HG03097 (cell line): ENCODE data around the gene SND1.
"Not testable (repeated sequence)": the region's sequence is repeated elsewhere in the genome, so short reads cannot be mapped to it uniquely, and the experiment has no call there.

Experiments
- ATAC-seq: cut with Tn5 transposase; IDR thresholded peaks from one replicate; pipeline ENCODE4 v1.9.1; 2021; ENCODE audit not compliant: unreplicated experiment, low FRiP score

The SND1 gene

DNA sequence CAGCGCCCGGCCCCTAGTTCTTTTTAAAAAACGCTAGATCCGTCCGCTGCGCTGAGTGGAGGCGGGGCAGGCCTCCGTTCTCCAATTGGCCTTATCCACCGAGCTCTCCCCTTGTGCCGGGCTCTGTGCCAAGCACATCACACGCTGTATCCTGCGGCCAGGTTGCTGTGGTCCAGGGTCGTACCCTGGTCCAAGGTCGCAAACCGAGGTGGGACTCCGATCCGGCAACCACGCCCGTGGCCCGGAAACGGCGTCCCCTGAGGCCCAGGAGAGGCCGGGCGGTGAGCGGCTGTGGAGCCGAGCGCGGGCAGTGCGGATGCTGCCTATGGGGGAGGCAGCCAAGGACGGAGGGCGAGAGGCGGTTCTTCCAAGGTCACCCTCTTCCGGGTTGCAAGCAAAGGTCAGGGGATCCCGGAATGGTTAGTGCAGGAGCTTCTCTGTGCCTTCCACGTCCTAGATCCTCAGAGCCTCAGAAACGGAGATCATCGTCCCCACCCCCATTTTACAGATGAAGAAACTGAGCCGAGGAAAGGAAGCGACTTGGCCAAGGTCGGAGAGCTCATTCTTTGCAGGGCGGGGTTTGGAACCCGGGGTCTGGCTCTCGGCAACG lies 451.6 kb downstream of the SND1 start:
- ATAC-seq, result no peak

DNA sequence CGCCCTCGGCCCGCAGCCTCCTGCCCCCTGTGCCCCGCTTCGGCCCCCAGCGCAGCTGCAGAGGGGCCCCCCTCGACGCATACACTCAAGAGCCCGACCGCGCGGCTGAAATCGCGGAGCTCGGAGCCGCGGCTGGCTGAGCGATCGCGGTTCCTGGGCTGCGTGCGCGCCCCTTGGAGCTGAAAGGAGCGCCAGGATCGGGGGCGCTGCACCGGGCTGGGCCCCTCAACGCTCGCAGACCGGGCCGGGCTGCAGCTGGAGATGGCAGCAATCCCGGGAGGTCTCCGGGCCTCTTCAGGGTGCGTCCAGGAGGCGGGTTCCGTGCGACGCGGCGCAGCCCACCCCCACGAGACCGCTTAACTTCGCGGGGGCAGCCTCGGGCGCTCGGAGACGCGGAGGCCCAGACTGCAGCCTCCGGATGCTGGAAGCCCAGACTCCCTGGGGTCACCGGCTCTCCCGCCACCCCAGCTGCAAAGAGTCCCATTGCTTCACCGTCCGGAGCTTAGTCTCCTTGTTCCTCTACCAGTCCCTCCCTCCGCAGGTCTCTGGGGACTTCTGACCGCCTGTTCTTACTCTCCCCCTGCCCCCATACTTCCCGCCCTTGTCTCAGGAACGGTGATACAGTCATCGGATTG lies 452.2 kb downstream of the SND1 start:
- ATAC-seq, result no peak

DNA sequence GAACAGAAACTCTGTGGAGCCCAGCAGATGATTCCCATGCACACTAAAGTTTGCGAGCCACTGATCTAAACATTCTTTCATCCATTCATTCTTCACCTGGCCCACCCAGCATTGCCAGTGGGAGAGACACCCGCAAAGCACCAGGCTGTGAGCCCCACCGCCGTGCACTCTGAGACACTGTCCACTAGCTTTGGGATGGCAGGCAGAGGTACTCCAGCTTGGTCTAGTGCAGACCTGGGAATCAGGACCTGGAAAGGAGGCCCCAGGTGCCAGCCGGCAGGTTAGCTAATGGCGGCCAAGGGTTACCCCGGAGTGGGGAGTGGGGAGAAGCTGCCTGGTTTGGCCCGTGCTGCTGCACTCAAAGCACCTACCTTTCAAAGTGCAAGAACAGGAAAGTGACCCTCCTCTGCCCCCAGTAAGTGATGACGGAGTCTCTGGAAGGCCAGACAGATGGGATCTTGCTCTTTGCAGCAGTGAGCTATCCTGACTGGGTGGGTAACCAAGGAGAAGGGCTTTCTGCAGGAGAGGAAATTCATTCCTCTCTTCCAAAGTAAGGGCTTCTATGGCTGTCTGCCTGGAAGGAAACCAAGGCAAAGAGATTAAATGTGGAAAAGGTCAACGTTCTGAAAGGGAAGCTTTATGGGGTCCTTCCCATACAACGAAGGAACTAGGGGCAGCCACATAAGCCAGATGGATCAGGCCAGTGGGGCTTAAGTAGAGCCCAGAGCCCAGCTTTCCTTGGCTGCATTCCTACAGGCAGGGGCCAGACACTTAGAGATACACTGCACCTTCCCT lies 453.4 kb downstream of the SND1 start:
- ATAC-seq, result no peak

DNA sequence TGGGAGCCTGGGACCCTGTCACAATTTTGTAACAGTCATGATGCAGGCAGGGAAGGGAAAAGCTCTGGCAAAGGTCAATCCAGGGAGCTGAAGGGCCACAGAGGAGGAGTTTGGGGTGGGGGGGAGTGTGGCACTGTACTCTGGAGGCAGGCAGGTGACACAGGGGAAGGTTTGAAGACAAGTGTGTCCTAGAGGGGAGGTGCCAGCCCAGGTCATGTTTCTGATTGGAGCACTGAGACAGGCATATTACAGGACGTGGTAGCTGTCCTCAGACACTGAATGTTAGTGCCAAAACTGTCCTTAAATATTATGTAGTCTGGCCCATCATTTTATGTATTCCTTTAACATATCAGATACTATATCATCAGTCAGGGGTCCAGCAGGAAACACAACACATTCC lies 454.8 kb downstream of the SND1 start:
- ATAC-seq, result no peak

DNA sequence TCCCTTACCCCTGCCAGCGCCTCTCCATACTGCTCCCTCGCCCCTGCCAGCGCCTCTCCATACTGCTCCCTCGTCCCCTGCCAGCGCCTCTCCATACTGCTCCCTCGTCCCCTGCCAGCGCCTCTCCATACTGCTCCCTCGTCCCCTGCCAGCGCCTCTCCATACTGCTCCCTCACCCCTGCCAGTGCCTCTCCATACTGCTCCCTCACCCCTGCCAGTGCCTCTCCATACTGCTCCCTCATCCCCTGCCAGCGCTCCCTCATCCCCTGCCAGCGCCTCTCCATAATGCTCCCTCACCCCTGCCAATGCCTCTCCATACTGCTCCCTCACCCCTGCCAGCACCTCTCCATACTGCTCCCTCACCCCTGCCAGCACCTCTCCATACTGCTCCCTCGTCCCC lies 455.5 kb downstream of the SND1 start:
- not testable (repeated sequence) for ATAC-seq

DNA sequence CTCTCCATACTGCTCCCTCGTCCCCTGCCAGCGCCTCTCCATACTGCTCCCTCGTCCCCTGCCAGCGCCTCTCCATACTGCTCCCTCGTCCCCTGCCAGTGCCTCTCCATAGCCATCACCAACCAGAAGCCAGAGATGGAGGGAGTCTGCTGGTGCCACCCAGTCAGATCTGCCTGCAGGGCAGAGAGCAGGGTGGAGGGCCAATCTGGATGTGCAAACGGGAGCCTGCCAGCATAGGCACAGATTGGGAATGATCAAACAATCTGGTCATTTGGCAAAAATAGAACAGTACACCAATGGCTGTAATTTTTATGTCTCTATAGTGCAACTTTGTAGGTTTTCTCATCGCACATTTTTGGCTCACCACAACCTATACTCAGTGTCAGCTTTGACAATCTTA lies 456.1 kb downstream of the SND1 start:
- no peak for ATAC-seq

DNA sequence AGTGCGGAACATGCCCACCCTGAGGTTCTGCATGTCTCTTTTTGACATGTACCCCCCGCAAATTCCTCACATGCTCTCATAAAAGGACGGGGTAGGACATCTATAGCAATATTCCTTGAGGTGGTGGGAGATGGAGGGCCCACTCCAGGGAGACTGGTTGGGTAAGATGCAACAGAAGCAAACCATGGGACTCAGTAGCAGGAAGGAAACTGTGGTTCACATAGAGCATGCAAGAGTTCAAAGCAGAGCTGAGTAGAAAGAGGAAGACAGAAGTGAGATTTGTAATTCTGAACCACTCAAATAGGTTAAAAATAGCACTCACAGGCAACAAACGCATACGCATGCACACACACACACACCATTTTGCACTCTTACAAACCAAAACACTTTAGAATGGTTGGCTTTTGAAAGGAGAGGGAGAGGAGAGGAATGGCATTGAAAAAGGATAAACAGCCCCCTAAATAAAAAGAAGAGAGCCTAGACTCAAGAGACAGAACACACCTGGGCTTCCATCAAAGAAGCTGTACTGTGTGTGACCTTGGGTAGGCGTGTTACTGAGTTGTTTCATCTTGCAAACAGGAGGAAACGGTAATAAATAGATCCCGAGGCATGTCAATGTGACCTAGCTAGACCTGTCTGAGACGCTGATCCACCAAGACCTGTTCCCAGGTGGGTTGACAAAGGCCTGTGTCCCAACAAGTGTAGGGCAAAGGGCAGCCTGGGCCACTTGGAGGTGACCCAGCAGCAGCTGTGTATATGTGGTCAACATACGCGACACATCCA lies 456.8 kb downstream of the SND1 start:
- ATAC-seq, result peak; percentile 86

DNA sequence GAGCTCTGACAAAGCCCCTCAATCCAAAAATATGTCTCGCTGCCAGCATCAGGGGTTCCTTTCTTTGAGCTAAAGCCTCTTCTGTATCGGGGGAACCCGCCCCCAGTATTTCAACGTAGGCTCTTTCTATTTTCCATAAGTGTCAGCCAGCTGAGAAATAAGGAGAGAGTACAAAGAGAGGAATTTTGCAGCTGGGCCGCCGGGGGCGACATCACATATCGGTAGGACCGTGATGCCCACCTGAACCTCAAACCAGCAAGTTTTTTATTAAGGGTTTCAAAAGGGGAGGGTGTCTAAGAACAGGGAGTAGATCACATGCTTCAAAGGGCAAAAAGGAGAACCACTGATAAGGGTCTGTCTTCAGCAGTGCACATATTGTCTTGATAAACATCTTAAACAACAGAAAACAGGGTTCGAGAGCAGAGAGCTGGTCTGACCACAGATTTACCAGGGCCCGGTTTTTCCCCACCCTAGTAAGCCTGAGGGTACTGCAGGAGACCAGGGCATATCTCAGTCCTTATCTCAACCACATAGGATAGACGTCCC lies 457.5 kb downstream of the SND1 start:
- ATAC-seq, result not testable (repeated sequence)

DNA sequence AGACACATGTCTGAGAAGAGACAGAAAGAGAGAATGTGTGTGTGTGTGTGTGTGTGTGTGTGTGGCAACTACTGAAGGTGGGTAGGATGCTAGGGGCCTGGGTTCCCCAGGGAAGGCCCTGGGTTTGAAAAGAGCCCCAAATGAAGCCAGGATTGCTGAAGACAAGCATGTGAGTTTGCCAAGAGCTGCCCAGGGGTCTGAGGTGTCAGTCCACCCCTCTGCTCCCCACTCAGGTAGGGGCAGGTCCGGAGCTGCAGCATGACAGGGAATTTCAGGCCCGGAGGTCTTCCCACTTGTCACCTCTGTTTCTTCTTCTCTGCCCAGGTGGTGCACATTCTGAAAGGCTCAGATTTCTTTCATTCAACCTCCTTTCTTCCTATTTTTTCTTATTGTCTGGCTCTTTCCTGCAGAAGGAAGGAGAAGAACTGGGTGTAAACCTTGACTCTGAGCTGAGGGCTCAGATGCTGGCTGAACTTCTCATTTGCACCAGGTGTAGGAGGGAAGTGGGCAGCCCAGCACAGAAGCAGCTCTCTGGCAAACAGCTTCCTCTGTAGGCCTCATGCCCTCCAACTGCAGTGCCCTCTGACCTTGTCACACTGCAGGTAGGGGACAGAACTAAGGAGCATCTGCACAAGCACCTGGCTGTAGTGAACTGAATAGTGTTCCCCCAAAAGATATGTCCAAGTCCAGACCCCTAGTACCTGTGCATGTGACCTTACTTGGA lies 458.8 kb downstream of the SND1 start:
- no peak for ATAC-seq

DNA sequence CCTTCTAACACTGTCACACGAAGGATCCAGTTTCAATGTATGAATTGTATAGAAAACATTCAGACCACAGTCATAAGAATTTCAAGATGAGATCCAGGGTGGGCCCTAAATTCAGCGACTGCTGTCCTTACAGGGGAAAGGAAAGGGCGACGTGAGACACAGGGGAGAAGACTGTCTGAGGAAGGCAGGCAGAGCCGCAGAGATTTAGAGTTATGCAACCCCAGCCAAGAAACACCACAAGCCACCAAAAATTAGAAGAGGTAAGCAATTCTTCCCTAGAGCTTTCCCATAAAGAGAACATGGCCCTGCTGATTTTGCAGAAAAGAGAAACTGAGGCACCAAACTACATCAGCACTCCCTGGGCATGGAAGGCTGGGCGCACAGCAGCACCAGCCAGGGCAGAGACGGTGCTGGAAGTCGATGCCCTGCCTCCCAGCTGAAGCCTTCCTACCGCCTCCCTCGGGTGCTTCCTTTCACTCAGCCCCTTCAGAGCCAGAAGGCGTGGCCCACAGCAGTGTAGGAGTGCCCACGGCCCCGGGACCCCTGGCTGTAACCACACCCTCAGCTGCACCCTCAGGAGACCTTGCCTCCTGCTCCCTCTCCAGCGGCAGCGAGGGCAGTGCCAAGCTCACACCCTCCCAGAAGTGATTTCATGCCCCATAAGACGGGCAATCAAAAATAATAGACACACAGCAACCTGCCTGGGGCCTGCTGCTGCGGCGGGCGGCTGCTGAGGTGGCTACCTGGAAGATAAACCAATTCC lies 460.2 kb downstream of the SND1 start:
- ATAC-seq, result no peak

DNA sequence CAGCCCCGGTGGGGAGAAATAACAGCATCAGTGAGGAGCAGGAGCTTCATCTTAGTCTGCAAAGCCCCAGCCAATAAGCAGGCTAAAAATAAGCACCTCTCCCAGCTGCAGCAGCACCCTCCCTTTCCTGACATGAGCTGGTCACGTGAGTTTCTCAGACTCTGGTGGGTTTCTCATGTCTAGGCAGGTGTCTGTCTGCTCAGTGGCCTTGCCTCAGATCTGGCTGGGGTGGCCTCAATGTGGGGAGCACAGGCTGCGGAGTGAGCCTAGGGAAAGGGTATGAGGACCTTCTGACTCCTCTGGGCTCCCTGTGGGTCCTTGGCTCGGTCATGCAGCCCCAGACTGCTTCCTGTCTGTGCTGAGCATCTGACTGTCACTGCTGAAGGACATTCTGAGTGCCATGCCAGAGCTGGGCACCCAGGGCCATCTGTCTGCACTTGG lies 460.8 kb downstream of the SND1 start:
- ATAC-seq, result no peak

DNA sequence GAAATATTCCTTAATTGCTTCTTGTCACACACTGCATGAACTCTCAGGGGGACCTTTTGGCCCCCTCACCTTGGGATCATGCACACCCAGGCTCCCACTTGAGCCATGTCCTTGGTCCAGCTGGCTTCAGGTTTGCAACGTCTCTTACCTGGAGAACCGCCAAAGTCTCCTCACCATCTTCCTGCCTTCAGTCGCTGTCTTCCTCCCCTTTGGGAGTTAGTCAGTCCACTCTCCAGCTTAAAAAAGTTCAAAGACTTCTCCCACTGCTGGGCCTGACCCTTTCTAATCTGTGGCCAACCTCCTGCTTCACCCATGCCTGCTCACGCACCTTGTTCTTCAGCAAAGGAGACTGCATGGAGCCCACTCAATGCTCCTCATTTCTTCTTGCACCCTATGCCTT lies 461.8 kb downstream of the SND1 start:
- ATAC-seq, result no peak

DNA sequence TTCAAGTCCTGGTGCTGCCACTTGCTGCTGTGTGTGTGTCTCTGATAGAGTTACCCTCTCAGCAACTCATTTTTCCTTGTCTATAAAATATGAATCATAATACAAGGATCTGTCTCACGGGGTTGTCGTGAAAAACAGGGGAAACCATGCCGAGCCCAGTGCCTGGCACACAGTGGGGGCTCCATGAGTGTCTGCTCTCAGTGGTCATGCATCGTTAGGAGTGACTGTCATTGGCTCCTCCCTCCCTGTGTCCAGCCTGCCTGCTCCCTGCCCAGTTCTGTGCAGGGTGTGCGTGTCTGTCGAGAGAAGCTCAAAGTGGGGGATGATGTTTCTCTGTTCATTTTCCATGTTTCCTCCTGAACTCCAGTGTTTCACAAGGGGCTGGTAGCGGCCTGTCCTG lies 462.8 kb downstream of the SND1 start:
- ATAC-seq, result no peak

DNA sequence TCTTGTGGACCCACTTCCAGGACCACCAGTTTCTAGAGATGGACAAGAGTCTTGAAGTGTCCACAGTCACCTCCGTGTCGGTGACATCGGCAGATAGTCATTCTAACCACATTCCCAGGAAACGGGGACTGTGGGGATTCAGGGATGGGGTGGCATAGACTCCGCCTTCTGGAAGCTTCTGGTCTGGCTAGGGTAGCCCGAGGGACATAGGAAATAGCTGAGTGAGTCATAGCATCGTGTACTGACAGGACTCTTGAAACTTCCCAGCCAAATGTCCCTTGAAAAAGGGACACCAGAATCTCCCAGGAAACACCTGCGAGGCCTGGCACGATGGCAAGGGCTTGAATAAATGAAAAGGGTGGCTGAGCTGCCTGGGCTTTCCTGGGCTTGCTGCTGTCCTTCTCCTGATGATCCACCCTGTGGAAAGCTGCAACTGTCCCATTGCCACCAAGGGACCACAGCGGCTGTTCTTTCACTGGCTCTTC lies 463.4 kb downstream of the SND1 start:
- no peak for ATAC-seq

DNA sequence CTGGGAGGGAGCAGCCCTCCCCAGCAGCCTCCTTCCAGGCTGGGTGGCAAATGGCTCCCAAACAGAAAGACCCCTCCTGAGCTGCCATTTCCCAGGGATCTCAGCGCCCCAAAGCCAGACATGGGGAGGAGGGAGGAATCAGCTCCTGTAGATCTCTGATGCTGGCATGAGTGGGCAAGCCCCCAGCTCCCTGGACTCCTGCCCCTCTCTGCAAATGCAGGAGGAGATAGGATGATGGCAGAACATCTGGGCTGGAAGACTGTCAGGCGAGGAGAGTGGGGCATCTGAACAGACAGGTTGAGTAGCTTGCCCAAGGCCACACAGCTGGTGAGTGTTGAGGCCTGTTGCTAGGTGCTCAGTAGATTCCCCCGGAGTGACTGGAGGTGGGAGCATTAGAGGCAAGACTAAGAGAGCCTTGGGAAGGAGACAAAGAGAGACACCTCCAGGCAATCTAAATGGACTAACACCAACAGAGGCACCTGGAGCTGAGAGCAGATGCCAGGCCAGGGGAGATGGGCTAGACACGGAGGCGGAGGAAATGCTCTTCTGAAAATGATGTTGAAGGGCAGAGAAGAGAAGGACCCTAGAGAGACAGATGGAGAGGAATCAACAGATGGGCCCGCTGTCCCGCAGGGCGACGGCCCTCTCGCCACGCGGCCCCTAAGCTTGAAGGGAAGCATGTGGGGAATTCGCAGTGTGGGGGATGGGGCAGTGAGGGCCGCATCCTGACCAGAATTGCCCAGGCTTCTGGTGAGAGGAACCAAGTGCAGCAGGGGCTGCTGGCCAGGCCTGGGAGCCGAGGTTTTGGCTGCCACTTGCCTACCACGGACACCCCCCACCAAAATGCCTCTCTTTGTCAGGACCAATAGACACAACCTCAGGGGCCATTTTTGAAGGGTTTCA lies 464.1 kb downstream of the SND1 start:
- no peak for ATAC-seq

DNA sequence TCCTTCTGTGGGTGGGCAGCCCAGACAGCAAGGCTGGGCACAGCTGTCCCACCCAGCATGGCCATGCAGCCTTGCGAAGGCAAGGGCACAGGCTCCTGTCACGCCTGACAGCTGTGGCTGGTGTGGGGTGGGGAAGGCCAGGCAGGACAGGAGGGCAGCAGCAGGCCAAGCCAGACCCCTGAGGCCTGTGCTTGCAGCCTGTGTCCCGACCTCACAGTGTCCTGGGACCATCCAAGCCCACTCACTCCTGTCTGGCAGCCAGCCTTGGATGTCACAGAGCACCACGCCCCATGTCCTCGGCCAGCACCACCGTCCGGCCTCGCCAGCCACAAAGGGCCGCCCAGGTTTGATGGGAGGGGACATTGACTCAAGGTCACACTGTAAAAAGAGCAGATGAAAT lies 464.7 kb downstream of the SND1 start:
- ATAC-seq, result no peak

DNA sequence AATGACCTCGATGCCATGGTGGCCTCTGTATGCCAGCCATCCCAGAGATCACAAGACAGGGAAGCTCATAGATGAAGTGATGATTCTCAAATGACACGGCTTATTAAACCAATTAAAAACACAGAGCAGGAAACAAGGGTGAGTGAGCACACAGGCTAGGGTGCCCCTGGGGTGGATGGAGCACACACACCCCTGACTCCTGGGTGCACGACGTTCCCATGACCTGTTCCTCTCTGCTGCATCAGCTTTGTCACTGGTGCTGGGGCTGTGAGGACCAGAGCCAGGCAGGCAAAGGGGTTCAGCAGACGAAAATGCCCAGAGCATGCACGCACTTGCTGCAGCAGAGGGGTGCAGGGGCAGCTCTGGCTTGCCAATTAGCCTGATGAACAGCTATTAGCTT lies 465.7 kb downstream of the SND1 start:
- no peak for ATAC-seq

DNA sequence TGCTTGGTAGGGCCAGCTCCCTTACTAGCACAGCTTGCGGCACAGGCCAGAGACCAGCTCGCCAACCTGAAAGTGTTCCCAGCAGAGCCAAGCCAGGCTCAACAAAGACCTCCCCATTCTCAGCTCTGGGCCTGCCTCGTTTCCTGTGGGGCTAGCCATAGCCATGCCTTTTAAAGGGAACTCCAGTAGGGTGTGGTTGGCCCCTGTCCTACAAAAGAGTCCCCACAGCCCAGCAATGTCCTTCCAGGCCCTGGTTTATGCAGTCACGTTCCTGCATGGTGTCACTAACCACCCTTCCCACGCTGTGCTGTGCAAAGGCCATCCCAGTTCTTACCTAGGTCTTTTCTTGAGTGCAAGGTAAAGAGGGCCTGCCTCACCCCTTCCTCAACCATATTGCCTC lies 467.0 kb downstream of the SND1 start:
- no peak for ATAC-seq
